ENCODE measurements around the gene AHRR. TPM values are rescaled to one million over a fixed set of nuclear protein-coding genes. Genes with fewer than 3 reads are reported as not detected.
A peak's percentile ranks its signal among the peaks of the same experiment; 100 is the strongest.

The AHRR gene
- total RNA-seq, 4 donors from 2014 or later, result 1.3 to 8.8 (median 1.5) TPM

DNA sequence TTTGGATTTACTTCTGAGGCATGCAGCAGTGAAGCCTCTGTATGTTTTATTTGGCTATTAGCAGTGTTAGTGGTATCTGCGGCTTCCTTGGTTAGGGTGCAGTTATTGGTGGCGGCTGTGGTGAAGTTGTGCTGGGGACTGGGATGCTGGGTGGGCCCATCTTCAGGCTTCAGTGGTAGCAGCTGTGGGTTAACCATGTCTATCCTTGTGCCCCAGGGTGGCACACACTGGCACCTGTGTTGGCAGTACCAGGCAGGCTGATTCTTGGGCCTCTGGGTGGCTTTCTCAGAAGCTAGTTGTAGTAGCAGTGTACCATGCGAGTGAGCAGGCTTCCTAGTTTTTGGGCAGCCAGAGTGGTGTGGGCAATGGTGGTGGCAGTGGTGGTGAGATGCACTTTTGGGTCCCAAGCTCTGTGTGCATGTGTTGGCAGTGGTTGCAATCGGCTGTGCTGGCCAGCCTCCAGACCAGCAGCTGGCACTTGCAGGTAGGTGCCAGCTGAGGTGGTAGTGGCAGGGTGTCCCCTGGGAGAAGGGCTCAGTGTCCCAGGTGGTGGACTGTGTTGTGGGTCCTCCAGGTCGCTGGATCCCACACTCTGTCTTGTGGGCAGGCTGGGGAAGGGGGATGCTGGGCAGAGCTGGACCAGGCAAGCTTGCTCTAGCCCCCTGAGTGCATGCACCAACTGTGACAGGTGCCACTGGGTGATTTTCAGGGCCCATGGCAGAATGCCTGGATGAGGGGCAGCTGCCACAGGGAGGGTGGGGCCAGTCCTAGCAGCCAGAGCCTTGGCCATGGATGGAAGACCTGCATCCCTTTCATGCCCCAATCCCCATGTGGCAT, 13.6 kb downstream of the AHRR start:
- no peaks in the 10 kb centered on the region for H3K4me1 ChIP-seq
- WGBS, 2 donors (ENCODE audit: low coverage in 1 of 2), result 78% methylated on average over 5 of the region's 5 CpGs; no CpG with 5 or more reads in 1 of the 2 donors

DNA sequence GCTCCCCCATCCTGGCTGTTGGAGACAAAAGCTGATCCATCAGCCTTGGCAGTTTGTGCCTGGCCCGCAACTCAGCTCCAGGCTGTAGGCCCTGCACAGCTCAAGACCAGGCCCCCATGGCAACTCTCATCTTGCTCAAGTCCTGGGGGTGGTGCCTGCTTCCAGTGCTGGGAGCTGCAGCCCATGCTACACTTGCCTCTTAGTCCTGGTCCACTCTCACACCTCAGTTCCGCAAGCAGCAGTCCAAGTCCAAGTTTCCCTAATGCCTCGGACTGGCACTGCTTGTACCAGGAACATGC, 14.2 kb downstream of the AHRR start:
- in situ Hi-C loops (cut with MboI; ENCODE audit: low pct_ligation_motif_present in 1 of 4, low pct_unique_long_range_greater_than_20kb in 1 of 4, low sequenced_read_pairs in 3 of 4), result no loop called here
- DNase-seq, result no peak
- intact Hi-C loops (cut with DNase I; ENCODE audit: low total_unique reads), result no loop called here
- no peaks in the 10 kb centered on the region for H3K27me3 ChIP-seq
- 96% methylated on average over 3 of the region's 3 CpGs; no CpG with 5 or more reads in 1 of the 2 donors for WGBS, 2 donors (ENCODE audit: low coverage in 1 of 2)
- no peaks in the 10 kb centered on the region for H3K9me3 ChIP-seq
- H3K36me3 ChIP-seq, result no peaks in the 10 kb centered on the region
- no peak overlapping the region for H3K4me3 ChIP-seq
- H3K27ac ChIP-seq, result no peak overlapping the region
- H3K4me1 ChIP-seq, result no peaks in the 10 kb centered on the region
- TF ChIP-seq POLR2AphosphoS5 (IDR thresholded peaks at IDR 0.05) (no peak), POLR2A (IDR thresholded peaks at IDR 0.05) (no peak), EP300 (IDR thresholded peaks at IDR 0.05; ENCODE audit: low read depth) (no peak)
- TF ChIP-seq, protein P1, sequence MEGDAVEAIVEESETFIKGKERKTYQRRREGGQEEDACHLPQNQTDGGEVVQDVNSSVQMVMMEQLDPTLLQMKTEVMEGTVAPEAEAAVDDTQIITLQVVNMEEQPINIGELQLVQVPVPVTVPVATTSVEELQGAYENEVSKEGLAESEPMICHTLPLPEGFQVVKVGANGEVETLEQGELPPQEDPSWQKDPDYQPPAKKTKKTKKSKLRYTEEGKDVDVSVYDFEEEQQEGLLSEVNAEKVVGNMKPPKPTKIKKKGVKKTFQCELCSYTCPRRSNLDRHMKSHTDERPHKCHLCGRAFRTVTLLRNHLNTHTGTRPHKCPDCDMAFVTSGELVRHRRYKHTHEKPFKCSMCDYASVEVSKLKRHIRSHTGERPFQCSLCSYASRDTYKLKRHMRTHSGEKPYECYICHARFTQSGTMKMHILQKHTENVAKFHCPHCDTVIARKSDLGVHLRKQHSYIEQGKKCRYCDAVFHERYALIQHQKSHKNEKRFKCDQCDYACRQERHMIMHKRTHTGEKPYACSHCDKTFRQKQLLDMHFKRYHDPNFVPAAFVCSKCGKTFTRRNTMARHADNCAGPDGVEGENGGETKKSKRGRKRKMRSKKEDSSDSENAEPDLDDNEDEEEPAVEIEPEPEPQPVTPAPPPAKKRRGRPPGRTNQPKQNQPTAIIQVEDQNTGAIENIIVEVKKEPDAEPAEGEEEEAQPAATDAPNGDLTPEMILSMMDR (IDR thresholded peaks at IDR 0.05), result no peak

More for the DNA sequence above, 13.6 kb downstream of the AHRR start:
- intact Hi-C loops (cut with DNase I; ENCODE audit: low total_unique reads) (no loop called here), in situ Hi-C loops (cut with MboI; ENCODE audit: low pct_ligation_motif_present in 1 of 4, low pct_unique_long_range_greater_than_20kb in 1 of 4, low sequenced_read_pairs in 3 of 4) (no loop called here)
- H3K36me3 ChIP-seq, result no peaks in the 10 kb centered on the region
- H3K4me3 ChIP-seq, result no peak overlapping the region
- no peak for DNase-seq
- no peak overlapping the region for H3K27ac ChIP-seq
- H3K27me3 ChIP-seq, result no peaks in the 10 kb centered on the region
- TF ChIP-seq POLR2A (IDR thresholded peaks at IDR 0.05), result no peak
- TF ChIP-seq EP300 (IDR thresholded peaks at IDR 0.05; ENCODE audit: low read depth), result no peak
- TF ChIP-seq, protein P1 (IDR thresholded peaks at IDR 0.05), result no peak
- no peak for TF ChIP-seq POLR2AphosphoS5 (IDR thresholded peaks at IDR 0.05)
- H3K9me3 ChIP-seq, result no peaks in the 10 kb centered on the region

GRCh38 chr5:337563-338130, 16.1 kb downstream of the AHRR start:
- TF ChIP-seq POLR2A (IDR thresholded peaks at IDR 0.05) (no peak), EP300 (IDR thresholded peaks at IDR 0.05; ENCODE audit: low read depth) (no peak)
- TF ChIP-seq, protein P1 (IDR thresholded peaks at IDR 0.05), result peak in 2 of 5 experiments; percentile 9 to 17
- Histone ChIP-seq H3K27ac (no peak overlapping the region), H3K36me3 (no peaks in the 10 kb centered on the region), H3K9me3 (no peaks in the 10 kb centered on the region), H3K4me3 (no peak overlapping the region), H3K4me1 (no peaks in the 10 kb centered on the region), H3K27me3 (no peaks in the 10 kb centered on the region)
- intact Hi-C loops (cut with DNase I; ENCODE audit: low total_unique reads) (no loop called here), in situ Hi-C loops (cut with MboI; ENCODE audit: low pct_ligation_motif_present in 1 of 4, low pct_unique_long_range_greater_than_20kb in 1 of 4, low sequenced_read_pairs in 3 of 4) (no loop called here)
- no peak for DNase-seq
- 64 to 72% methylated on average over 12 of the region's 12 CpGs for WGBS, 2 donors (ENCODE audit: low coverage in 1 of 2)

- H3K27me3 ChIP-seq, result no peaks in the 10 kb centered on the region
- H3K4me1 ChIP-seq, result peaks cover 0 to 9% (median 6%) of the 10 kb centered on the region in 4 donors
- intact Hi-C loops (cut with DNase I; ENCODE audit: low total_unique reads) (no loop called here), in situ Hi-C loops (cut with MboI; ENCODE audit: low pct_ligation_motif_present in 1 of 4, low pct_unique_long_range_greater_than_20kb in 1 of 4, low sequenced_read_pairs in 3 of 4) (no loop called here)
- no peak overlapping the region for H3K4me3 ChIP-seq
- no peak for DNase-seq
- H3K9me3 ChIP-seq, result no peaks in the 10 kb centered on the region
- 72 to 83% methylated on average over 3 to 27 of the region's 27 CpGs for WGBS, 2 donors (ENCODE audit: low coverage in 1 of 2)
- H3K27ac ChIP-seq, result no peak overlapping the region
- H3K36me3 ChIP-seq, result no peaks in the 10 kb centered on the region
- no peak for TF ChIP-seq POLR2A (IDR thresholded peaks at IDR 0.05)
- no peak for TF ChIP-seq EP300 (IDR thresholded peaks at IDR 0.05; ENCODE audit: low read depth)
- TF ChIP-seq POLR2AphosphoS5 (IDR thresholded peaks at IDR 0.05), result no peak
- TF ChIP-seq, protein P1 (IDR thresholded peaks at IDR 0.05), result no peak
These were observed 21.3 kb downstream of the AHRR start for GRCh38 chr5:342501-343460.

Data from transverse colon (tissue), 4 donors.